Right kidney (tissue), 1 donor: ENCODE measurements around the gene LGR6.
"Not testable (repeated sequence)": the region's sequence is repeated elsewhere in the genome, so short reads cannot be mapped to it uniquely, and the experiment has no call there.

Experiments used
- DNase-seq: peaks from one replicate; pipeline ENCODE4 v3.0.0-alpha.2; 2016

The LGR6 gene

GRCh38 chr1:202223121-202223860 lies 29.7 kb downstream of the LGR6 start:
- no peak for DNase-seq

- no peak for DNase-seq
Measured at GRCh38 chr1:202224453-202224852, 30.9 kb downstream of the LGR6 start.

DNA sequence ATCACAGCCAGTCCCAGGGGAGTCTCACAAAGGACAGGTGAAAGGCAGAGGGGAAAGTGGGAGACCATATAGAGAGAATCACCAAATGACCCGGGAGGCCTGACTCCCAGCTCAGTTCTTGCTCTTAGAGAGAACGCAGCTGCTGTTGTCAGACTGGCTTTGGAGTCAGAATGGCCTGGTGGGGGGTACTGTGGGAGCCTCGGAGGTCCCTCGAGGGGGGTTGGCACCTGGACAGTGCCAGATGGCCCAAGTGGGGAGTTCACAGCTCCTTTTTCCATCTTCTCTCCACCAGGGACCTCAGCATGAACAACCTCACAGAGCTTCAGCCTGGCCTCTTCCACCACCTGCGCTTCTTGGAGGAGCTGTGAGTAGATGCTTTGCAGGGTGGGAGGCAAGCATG lies 31.5 kb downstream of the LGR6 start:
- no peak for DNase-seq

- no peak for DNase-seq
Measured at GRCh38 chr1:202227053-202227672, 33.6 kb downstream of the LGR6 start.

DNA sequence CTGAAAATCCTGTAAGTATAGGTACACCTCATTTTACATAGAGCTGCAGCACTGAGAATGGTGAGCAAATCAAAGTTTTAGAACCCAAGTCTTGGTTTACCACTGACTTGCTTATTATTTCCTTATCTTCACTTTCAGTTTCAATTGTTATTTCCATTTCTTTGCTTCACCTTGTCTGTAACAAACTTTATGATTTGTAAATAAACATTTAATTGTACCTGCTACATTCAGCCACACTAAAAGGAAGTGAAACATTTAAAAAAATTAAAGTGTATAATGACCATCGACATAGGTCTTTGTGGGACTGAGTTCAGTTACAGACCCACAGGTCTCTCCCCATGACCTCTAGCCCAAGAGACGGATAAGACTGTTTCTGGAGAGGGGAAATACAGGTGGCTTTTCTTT lies 34.4 kb downstream of the LGR6 start:
- DNase-seq: no peak

- no peak for DNase-seq
Measured at GRCh38 chr1:202228484-202229122, 35.0 kb downstream of the LGR6 start.

GRCh38 chr1:202229376-202229775 lies 35.8 kb downstream of the LGR6 start:
- DNase-seq: no peak

GRCh38 chr1:202230061-202230938 lies 36.7 kb downstream of the LGR6 start:
- no peak for DNase-seq

DNA sequence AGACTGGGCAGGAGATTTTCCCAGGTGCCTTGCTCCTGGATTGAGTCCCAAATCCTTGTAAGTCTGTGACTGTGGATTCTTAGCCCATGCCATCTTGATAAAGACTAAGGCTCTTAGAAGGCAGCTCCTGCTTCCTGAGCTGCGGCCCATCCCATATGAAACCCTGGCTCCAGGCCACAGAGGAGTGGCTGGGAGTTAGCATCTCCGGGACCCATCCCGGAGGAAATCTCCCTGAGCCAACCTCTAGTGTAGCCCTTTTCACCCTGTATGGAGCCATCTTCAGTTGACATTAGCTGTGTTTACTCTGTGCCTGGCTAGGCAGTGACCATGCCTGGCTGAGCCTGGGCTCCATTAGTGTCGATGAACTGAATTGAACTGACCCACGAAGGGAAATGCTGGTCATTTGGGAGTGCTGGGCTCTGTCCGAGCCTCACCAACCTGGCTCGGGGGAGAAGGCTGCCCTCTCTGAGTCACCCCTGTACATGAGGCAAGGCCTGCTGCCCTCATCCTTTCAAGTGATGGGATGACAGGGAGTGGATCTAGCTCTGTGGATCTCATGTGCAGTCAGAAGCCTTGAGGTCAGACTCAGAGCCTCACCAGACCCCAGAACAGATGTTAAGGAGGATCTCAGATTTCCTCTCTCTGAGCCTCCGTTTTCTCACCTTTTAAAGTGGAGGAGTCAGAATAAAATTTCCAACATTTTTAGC lies 37.5 kb downstream of the LGR6 start:
- DNase-seq: no peak

- no peak for DNase-seq
Measured at GRCh38 chr1:202233171-202233570, 39.6 kb downstream of the LGR6 start.

GRCh38 chr1:202233804-202234203 lies 40.2 kb downstream of the LGR6 start:
- no peak for DNase-seq

GRCh38 chr1:202234331-202235002 lies 40.9 kb downstream of the LGR6 start:
- no peak for DNase-seq

GRCh38 chr1:202235003-202235660 lies 41.5 kb downstream of the LGR6 start:
- no peak for DNase-seq

DNA sequence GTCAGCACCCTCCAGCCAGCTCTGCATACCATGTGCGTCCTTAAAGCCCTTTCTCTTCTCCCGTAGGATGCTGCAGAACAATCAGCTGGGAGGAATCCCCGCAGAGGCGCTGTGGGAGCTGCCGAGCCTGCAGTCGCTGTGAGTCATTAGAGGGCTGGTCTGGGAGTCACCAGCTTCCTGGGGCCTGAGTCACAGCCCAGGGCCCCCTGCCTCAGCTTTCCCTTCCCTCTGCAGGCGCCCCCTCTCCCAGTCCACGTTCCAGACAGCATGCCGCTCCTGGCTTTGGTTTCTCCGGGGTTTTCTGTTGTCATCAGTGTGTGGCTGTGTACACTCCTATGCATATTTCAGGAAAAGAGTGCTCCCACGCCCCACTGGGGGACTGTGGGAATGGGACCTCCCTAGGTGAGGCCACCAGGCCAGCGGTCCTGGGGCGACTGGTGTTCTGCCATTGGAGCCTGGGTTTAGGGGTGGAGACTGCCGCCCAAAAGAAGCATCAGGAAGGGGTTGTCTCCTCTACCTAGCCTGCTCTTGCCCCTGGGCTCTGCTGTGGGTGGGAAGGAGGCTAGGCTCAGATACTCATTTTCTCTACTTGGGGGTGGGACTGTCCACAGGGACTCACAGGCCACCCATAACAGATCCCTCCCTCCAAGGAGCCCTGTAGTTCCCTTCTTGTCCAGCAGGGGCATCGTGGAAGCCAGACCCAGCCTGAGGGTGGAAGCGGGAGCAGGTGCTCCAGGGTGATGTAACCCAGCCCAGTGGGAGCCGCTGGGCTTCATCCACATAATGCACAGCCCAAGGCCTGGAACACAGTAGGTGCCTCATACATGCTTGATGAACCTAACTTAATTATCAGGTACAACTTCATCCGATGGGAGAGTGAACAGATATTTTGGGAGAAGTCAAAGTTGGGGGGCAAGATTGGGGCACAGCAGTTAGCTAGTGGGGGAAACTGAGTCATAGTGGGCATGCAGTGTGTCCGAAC lies 42.5 kb downstream of the LGR6 start:
- peak; percentile 41 for DNase-seq

DNA sequence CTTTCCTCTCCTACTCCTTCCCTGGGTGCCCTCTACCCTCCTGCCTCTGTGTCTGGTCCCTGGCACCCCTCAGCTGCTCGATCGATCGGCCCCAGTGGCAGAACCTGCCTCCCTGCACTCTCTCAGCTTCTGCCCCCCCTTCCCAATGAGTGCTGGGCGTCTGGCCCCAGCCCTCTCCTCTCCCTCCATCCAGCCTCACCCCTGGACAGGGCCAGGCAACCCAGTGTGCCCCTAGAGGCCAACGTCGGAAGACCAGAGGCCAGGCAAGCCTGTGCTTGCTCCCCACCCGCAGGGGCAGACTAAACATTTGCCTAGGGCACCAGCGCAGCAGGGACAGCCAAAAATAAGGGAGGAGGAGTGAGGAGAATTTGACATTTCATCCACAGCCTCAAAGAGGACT lies 43.5 kb downstream of the LGR6 start:
- no peak for DNase-seq

DNA sequence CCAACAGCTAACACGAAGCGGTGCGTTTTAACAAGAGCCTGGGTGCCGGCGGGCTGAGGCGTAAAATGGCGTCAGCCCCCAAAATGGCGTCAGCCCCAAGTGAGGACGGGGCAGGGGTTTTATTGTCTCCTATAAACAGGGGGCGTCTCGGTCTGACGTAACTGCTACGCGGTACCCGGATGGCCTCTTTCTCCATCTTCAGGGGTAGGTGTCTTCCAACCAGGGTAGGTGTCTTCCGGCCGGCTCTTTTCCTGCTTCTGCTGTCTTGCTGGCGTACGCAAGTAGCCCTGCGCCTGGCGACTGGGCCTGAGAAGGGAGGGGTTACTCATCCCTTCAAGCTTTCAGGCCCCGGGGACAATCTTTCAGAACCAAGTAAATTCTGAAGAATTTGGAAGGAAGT lies 45.3 kb downstream of the LGR6 start:
- DNase-seq: no peak

DNA sequence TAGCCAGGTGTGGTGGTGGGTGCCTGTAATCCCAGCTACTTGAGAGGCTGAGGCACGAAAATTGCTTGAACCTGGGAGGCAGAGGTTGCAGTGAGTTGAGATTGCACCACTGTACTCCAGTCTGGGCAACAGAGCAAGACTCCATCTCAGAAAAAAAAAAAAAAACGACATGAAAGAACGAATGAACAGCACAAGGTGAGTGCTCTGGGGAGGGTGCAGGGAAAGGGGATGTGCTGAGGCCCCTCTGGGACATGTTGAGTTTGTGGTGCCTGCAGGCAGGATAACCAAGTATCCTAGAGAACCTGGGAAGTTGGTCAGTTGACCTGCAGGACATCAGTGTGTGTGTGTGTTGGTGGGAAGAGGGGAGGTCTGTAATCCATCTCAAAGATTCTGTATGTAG lies 46.6 kb downstream of the LGR6 start:
- DNase-seq: not testable (repeated sequence)

DNA sequence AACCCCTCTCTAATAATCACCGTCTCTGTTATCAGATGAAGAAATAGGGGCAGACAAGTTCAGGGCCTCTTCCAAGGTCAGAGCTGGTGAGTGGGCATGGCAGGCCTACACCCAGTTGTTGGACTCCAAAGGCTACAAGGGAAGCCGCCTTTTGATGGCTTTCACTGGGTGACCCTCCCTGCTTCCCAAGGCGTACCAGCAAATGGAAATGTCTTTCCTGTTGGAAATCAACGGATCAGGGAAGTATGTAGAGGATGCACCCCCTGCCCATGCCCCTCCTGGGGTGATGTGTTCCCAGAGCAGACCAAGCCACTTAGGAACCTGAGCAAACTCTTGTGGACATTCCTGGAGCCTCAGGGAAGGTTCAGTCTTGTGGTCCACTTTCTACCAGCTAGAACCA lies 47.4 kb downstream of the LGR6 start:
- DNase-seq: no peak

GRCh38 chr1:202241376-202242079 lies 47.9 kb downstream of the LGR6 start:
- no peak for DNase-seq
